T-helper 1 cell treated with Interleukin-12 subunit alpha and Interleukin-12 subunit beta and Interleukin-4 antibody, amounts not matched to agents 30 ng/mL and 1 ng/mL, for 36 hours (primary cell): ENCODE results near the gene HDAC4. TPM values are rescaled to one million over a fixed set of nuclear protein-coding genes. Genes with fewer than 3 reads are reported as not detected.

Experiments
- intact Hi-C: fragments of 100-400 bp; cut with micrococcal nuclease; formaldehyde crosslinking; loops from one replicate; pipeline ENCODE4 v1.15.1; 2024
- total RNA-seq: library from RNA; stranded (reverse); gene quantifications from 2 replicates; pipeline ENCODE4 v1.2.3, GENCODE V29; 2022

Gene HDAC4
- total RNA-seq, 1 donor from 2014 or later, result 82.1 TPM

DNA sequence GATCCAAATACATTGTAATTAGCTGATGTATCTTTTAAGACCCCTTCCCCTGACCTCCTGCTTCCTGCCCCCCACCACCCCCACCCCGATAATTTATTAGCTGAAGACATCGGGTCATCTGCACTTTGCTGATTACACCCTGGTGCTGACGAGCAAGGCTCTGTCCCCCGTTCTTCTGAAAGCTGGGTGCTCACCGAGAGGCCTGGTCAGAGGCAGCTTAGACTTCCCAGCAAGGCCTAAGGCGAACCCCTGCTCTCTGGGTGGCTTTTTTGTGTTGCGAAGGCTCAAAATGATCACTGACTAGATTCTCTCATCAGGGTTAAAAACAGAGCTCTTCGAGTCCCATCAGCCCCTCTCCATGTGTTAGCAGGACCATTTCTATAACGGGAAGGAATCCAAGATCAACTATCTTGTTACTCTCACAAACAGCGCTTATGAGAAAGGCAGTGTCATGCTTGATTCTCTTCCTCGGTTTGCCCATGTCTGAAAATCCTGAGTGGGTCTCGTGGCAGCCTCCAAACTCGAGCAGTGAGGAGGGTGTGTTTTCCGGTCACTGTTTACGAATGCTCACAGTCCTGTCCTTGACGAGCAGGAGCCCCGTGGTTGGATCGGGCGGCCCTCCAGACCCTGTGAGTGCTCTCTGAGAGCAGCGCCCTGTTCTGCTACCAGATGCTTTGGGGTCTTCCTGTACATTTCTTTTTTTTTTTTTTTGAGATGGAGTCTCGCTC, 201.6 kb downstream of the HDAC4 start:
- intact Hi-C loops, result no loop called here

DNA sequence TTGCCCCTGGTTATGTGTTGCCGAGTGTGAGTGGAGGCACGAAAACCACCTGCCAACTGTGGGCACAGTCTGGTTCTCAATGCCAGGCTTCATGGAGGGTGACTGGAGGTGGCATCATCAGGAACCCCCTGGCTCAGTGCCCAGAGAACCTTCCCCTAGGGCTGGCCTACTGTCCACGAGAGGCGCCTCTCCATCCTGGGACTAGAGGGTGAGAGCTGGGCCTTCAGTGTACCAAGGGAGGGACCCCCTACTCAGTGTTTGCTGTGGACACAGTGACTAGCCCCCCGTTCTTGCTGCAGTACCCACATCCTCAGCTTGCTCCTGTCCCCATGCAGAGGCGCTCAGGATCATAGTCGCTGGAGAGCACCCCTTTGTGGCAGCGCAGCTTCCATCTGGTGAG, 202.6 kb downstream of the HDAC4 start:
- intact Hi-C loops, result no loop called here

DNA sequence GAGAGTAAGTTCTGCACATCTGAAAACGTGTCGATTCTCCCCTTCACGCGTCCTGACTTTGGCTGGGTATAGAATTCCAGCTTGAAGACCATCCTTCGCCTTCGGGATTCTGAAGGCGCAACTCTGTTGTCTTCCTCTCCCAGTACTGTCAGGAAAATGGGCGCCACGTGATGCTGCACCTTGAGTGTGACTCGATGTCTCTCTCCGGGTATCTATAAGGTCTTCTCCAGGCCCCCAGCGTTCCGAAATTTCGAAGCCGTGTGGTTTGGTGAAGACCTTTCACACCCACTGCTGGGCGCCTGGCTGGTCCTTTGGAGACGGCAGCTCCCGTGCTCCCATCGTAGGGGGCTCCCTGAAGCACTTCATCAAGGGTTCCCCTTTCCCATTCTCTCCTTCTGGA, 203.7 kb downstream of the HDAC4 start:
- intact Hi-C loops, result no loop called here

DNA sequence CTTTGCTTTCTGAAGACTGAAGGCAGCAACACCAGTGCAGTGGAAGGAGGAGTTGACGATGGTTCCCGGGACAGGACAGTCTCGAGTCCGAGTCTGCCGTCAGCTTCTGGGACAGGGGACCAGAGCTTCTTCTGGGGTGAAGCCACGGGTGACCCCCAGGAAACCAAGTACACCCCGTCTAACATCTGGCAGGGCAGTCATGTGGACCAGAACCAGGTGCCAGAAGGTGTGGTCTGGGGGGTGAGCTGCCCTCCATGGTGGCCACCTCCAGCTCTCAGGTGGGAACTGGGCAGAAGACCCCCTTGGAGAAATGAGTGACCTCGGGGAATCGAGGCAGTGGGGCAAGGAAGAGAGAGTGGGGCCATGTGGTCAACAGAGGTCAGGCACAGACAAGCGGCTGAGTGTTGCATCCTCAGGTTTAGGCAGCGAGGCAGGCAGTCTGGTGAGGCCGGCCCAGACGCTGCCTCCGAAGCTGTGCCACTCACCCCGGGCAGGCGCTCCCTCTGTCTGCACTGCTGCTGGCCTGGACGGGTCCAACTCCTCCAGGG, 204.3 kb downstream of the HDAC4 start:
- intact Hi-C loops, result no loop called here

DNA sequence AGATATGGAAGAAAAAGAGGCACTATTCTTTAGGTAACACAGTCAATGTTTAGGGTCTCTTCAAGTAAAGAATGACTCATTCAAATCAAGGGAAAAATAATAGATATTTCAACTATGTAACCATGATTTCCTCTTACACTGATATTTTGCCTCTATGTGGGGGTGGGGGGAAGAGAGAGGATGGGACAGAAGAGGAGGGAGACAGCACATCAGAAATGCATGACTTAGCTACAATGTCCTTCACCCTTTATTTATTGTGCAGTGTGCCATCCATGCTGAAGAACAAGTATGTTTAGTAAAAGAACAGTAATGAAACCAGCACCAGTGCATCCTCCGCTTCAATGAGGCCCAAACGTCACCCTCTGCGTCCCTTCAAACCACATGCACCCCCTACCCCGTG, 204.8 kb downstream of the HDAC4 start:
- intact Hi-C loops, result no loop called here

DNA sequence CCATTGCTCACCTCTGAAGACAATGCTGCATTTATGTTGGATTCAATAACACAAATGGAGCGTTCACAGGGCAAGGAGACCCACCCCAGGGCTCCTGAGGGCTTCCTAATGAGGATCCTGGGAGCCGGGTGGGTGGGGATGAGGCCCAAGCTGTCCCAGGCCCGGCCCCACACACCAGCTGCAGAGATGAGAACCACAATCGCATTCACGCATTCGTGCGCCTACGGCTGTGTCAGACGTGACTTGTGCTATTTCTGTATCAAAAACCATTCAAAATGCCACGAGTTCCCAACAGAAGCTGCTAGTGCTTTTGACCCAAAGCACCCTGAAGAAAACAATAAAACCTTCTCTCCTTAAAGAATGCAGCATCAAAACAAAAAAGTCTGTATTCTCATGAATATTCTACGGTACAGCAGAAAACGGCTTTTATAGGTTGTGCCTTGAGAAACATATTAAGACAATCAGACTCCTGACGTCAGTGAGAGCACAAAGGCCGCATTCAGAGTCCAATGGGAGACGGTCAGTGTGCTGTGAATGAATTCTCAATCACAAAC, 205.4 kb downstream of the HDAC4 start:
- intact Hi-C loops, result no loop called here

DNA sequence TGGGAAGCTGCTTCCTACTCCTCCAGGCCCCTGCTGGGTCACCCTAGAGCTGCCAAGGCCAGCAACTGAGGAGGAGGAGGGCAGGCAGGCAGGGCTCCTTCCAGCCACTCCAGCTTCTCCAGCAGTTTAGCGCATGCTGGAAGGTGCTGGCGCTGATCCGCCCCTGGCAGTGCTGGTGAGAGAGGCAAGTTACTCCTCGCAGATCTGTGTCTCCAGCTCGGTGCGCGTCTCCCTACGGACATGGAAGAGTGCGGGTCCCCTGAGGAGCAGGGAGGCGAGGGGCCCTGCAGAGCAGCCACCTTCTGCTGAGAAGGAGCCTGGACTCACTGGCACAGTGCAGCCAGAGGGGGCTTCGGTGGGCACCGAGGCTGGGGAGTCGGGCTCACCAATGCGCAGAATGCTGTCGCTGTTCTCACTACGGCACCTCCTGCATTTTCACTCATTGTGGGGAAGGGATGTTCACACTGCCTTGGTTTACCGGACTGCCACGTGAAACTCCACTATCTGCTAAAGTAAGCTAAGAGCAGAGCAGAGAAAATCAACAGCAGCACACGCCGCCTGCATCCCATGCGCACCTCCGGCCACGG, 206.0 kb downstream of the HDAC4 start:
- intact Hi-C loops, result no loop called here

DNA sequence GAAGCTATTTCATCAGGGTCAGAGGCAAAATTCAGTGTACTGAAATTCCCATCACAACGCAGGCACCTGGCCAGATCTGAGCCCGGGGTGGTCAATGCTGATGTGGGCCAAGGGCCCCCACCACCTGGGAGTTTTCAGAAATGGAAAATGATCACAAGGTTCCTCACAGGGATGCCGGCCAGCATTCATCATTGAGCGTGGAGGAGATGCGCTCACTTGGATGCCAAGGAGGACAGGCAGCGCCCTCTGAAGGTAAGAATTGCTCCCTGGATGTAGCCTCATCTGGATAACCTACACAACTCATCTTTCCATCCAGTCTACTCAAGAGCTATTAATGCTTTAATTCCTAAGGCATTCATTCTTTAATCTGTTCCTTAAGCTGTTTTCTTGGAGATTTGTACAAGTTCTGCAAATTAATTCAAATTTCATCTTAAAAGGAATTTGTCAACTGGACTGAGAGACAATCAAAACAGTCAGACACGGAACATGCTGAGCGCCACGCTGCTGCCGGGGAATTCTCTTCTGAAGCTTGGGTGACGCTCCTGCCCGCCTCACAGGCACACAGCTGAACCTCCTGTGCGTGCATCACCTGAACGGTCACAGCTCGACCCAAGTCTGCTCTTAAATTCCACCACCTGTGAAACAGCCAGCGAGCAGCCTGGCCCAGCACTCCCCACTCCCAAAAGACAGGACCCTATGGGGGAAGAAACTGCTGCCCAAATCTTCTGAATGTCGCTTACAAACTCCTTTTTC, 206.7 kb downstream of the HDAC4 start:
- intact Hi-C loops, result no loop called here

DNA sequence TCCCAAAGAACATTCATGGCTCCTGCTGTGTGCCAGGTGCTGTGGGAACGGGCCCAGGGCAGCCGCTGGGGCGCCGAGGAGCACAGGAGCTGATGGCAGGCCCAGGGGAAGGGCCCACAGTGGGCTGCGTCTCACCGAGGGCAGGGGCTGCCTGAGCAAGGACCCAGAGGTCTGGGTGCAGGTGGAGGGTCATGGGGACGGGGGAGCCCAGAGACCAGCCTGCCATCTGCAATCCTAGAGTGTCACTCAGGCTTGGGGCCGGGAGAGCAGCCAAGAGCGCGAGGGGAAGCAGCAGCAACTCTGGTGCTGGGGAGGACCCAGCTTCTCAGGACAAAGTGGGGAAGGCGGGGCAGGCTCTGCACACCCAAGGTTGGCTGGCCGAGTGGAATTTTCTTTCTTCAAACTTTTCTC, 207.4 kb downstream of the HDAC4 start:
- intact Hi-C loops, result no loop called here

DNA sequence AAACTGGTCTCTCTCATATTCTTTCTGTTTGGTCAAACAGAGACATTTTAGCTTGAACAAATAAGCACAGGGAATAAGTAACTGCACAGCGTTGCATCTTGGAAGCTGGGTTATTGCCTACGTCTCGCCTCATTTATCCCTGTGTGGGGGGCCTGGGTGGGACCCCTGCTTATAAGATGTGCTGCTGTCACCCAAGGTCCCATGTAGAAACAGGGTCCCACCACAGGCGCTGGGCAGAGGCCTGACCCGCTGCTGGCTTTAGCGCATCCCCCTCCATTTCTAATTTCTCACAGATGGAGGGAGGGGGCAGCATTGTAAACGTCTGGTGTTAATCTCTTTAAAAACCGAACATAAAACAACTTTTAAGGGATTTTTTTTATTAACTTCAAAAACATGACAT, 207.8 kb downstream of the HDAC4 start:
- intact Hi-C loops, result no loop called here

DNA sequence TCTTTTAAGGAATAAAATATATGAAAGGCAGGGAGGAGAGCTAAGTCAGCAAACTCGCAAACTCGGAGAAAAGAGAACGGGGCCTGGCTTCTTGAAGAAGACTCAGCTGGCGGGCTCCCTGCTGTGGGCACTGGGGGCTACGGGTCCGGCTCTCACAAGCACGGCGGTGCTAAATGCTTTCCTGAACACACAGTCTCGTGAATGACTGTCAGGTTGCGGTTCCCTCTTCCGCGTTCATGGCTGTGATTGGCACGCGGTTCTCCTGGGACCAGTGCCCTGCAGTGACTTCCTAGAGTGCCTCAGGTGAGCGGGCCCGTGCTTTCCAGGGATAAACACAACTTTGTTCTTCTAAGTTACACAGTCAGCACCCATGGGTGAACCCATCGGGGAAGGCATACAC, 208.4 kb downstream of the HDAC4 start:
- intact Hi-C loops, result no loop called here

DNA sequence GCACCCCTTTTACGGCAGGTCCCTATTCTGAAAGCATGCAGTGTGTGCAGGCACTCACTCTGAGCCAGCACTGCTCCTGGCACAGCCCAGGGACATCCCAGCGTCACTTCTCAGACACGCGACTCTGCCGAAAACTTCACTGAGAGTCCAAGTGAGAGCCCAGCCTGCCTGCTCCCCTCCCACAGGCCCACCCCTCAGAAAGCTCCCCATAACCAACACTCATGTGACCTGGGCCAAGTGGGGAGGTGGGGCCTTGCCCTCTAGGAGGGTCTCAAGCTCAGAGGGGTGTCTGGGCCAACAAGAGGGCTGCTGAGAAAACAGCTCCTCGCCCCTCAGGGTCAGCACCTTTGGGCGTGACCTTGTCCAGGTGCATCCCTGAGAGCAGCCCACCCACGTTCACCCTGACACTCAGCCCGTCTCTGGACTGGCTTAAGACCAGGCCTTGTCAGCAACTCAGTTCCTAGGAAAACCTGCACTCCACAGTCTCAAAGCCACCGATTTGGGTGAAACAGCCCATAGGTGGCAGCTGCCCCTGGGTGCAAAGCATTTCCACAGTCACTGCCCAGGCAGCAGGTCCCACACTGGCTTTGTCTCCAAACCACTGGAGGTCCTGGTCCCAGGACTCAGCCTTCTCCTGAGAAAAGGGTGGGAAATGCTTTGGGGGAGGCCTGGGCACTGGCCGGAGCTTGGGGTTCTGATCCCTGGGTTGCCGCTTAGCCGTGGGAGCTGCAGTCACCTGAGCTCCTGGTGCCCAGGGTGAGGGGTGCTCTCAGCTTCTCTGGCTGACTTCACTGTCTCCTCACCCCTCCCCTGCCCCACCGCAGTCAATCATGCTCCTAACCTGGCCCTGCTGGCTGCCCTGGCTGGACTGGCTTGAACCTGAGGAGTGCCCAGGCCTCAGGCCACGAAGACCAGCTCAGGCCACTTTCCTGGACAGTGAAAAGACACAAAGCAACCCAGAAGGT, 209.6 kb downstream of the HDAC4 start:
- intact Hi-C loops, result no loop called here

DNA sequence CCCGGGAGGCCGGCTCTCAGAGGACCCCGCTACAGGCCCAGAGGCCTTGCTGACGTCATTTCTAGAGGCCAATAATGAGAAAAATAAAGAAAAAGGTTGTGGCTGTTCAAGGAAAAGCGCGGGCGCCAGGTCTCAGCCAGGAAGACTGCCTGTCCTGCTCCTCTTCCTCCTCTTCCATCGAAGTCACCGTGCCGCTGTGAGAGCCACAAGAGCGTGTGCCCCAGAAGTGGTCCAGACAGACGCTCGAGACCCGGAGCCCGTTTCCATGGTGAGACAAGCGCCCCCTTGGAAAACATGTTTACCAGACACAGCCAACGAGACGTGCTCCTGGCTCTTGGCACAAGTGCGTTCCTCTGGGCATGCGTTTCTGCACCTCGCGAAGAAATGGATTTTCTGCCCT, 210.5 kb downstream of the HDAC4 start:
- intact Hi-C loops, result no loop called here

DNA sequence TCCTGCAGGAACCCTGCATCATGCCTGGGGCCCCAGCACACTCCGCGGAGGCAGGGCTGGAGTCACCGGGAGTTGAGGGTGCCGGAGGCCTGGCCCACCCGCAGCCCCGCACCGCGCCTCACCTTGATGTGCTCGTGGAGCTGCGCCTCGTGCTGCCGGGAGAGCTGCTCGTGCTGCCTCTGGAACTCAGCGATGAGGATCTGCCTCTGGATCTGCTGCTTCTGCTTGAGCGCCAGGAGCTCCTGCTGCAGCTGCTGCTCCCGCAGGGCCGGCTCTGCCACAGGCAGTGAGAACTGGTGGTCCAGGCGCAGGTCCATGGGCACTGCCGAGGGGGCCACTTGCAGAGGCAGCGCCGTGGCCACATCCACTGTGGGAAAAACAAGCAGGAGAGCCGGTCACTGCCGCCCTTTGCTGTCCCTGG, 211.1 kb downstream of the HDAC4 start:
- intact Hi-C loops, result no loop called here

DNA sequence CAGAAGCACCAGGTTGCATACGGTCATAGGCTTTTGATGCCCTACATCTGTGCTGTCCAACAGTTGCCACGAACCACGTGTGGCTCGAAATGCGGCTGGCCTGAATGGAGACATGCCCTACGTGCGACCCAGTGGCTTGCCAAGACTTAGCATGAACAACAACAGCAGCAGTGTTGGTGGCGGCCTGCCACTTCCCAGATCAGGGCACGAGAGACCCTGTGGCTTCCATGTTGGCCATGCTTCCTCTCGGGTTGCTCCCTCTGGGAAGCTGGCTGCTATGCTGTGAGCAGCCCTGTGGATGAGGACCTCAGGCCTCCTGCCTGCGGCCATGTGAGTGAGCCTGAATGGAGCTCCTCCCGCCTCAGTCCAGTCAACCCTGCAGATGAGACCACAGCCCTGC, 212.3 kb downstream of the HDAC4 start:
- intact Hi-C loops, result no loop called here

DNA sequence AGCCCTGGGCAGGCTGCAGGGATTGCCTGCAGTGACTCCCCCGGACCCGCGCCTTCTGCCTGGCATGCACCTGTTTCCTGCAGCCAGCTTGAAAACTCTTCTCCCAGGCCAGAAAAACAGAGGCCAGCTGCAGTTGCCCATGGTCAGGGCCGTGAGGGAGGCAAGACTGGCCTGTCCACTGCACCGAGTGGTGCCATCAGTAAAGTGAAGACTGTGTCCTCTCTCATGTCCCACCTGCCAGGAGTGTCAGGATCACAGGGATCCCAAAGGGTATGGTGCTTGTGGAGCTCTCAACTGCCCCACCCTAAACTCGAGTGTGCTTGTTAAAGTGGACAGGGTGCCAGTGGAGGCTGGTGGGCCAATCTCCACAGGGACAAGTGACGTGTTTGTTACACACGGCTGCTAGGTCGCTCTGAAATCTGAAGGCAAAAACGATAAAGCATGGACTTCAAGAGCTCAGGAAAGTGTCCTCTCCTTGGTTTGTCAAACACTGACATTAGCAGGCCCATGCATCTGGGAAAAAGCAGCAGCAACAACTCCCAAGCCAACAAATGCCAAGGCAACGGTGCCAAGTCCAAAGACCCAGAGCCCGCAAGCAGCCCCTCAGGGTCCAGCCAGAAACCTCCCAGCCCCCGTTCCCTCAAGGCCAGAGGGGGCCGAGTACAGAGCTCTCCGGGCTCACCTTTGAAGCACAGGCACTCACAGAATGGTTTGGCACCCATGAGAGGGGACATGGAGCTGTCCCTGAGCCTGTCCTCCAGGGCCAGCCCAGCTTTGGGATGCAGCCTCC, 213.2 kb downstream of the HDAC4 start:
- intact Hi-C loops, result no loop called here

DNA sequence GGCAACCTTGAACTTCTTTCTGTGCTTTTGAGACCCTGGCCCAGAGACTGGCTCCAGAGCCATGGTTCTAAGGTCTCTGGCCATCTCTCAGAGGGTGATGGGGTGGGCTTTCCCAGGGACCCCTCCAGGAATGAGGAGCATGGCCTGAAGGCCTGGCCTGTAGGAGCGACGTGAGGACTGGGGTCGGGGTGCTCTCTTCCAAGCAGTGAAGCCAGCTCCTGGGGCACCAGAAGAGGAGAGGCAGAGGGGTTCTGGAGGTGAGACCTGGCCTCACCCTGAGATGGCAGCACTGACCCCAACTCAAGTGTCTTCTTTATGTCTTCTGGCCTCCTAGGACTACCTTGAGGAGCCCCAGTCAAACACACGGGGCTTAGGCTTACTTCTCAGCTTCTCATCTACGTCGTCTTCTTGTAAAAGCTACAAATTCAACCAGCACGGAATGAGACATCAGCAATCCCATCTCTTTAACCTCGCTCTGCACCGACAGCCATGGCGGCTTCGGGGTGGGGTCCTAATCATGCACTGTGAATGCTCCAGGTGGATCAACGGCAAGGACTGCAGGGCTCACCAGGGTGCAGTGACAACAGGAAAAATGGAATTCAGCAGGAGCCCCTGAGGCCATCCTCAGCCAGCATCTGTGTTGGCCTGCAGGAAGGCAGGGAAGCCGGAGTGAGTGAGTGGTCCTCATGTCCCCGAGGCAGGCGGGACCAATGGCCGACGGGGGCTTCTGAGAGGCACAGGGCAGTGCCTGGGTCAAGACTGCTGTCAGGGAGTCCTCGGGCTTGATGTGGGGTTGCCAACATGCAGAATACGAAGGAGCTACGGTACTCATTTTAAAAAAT, 214.1 kb downstream of the HDAC4 start:
- intact Hi-C loops, result no loop called here

DNA sequence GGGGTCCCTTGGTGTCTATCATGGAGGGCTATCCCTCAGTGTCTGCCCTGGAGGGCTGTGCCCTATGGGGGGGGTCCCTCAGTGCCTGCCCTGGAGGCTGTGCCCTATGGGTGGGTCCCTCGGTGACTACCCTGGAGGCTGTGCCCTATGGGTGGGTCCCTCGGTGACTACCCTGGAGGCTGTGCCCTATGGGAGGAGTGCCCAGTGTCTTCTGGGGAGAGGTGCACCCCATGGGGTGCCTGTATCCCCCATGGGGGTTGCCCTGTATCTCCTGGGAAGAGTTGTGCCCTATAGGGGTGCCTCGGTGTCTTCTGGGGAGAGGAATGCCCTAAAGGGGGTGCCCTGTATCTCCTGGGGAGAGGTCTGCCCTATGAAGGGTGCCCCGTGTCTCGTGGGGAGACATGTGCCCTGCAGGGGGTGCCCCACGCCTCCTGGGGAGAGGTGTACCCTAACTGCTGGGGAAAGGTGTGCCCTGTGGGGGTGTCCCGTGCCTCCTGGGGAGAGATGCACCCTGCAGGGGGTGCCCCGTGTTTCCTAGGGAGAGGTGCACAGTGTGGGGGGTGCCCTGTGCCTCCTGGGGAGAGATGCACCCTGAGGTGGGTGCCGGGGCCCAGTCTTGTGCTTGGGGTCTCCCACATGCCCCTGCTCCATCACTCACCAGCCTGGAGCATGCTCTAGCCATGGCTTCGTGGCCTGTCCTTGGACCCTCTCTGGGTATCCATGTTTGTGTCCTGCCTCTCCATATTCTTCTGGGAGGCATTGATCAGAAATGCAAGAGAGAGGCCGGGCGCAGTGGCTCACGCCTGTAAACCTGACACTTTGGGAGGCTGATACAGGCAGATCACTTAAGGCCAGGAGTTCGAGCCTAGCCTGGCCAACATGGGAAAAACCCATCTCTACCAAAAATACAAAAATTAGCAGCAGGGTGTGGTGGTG, 215.6 kb downstream of the HDAC4 start:
- intact Hi-C loops, result no loop called here
